Activated CD4-positive, alpha-beta T cell treated with anti-CD3 and anti-CD28 coated beads for 36 hours (primary cell): ENCODE measurements around the gene FOXJ3. TPM values are rescaled to one million over a fixed set of nuclear protein-coding genes. Genes with fewer than 3 reads are reported as not detected.

ENCODE experiments used
- ATAC-seq: fragments of 200-7000 bp; cut with Tn5 transposase; one replicate; pipeline ENCODE4 v1.10.0; 2021; ENCODE audit warnings: mild to moderate bottlenecking, moderate library complexity
- CTCF ChIA-PET: fragments of 350-600 bp; sonication (Branson Sonifier 250); formaldehyde crosslinking; loops from one replicate; lab custom pipeline; 2021; ENCODE audit warnings: antibody characterized with exemption; lab: Charles Lee
- POLR2A ChIA-PET: fragments of 350-600 bp; sonication (Branson Sonifier 250); formaldehyde crosslinking; loops from one replicate; lab custom pipeline; 2021; ENCODE audit warnings: antibody characterized with exemption, inconsistent platforms; lab: Charles Lee
- DNase-seq: peaks from one replicate; pipeline ENCODE4 v3.0.0-alpha.2; 2020
- H3K27ac Mint-ChIP-seq: one replicate; pipeline ENCODE4 v1.8.0; 2021; ENCODE audit warnings: mixed read lengths
- H3K27me3 Mint-ChIP-seq: one replicate; pipeline ENCODE4 v1.8.0; 2021; ENCODE audit warnings: mixed read lengths
- H3K36me3 Mint-ChIP-seq: one replicate; pipeline ENCODE4 v1.8.0; 2021; ENCODE audit warnings: low read depth, mixed read lengths
- H3K4me1 Mint-ChIP-seq: one replicate; pipeline ENCODE4 v1.8.0; 2021; ENCODE audit warnings: mixed read lengths
- H3K4me3 Mint-ChIP-seq: one replicate; pipeline ENCODE4 v1.8.0; 2021; ENCODE audit warnings: mild to moderate bottlenecking, moderate library complexity, mixed read lengths
- H3K9me3 Mint-ChIP-seq: one replicate; pipeline ENCODE4 v1.8.0; 2021; ENCODE audit warnings: low read depth, mixed read lengths
- intact Hi-C, 2 experiments: fragments of 100-400 bp; cut with DNase I in 1 of 2; cut with micrococcal nuclease in 1 of 2; formaldehyde crosslinking; loops; one replicate each; pipeline versions ENCODE4 v1.14.2 to v1.15.1; 2022 to 2024; cut with DNase I, micrococcal nuclease
- total RNA-seq, 2 experiments: library from RNA; stranded (reverse); gene quantifications; one replicate each; pipeline ENCODE4 v1.2.3, GENCODE V29; 2021

FOXJ3 gene
- total RNA-seq, 2 experiments from 2014 or later, result 44.1 to 54.0 TPM

GRCh38 chr1:42128499-42128898 is 206.5 kb downstream of the FOXJ3 start:
- H3K4me1 Mint-ChIP-seq, result no peaks in the 10 kb centered on the region
- no peak overlapping the region for H3K27ac Mint-ChIP-seq
- POLR2A ChIA-PET, result interaction anchor here (0.7 kb wide), 1 partner anchor 11 kb away, joined by 3 read pairs; no protein-coding TSS in a partner anchor
- H3K9me3 Mint-ChIP-seq, result no peaks in the 10 kb centered on the region
- ATAC-seq (no peak), DNase-seq (no peak)
- no peaks in the 10 kb centered on the region for H3K36me3 Mint-ChIP-seq
- CTCF ChIA-PET, result no interaction called here
- no peak overlapping the region for H3K4me3 Mint-ChIP-seq
- peaks cover 6% of the 10 kb centered on the region for H3K27me3 Mint-ChIP-seq
- intact Hi-C loops, result no loop called here

- DNase-seq (no peak), ATAC-seq (no peak)
- no peaks in the 10 kb centered on the region for H3K9me3 Mint-ChIP-seq
- no peaks in the 10 kb centered on the region for H3K4me1 Mint-ChIP-seq
- H3K27me3 Mint-ChIP-seq, result peaks cover 6% of the 10 kb centered on the region
- ChIA-PET CTCF (no interaction called here), POLR2A (interaction anchor here (0.7 kb wide), 1 partner anchor 10 kb away, joined by 3 read pairs; no protein-coding TSS in a partner anchor)
- H3K36me3 Mint-ChIP-seq, result no peaks in the 10 kb centered on the region
- intact Hi-C loops, result no loop called here
- H3K27ac Mint-ChIP-seq, result no peak overlapping the region
- no peak overlapping the region for H3K4me3 Mint-ChIP-seq
Observed at GRCh38 chr1:42127767-42128166, 207.3 kb downstream of the FOXJ3 start.

Other genes starting within 250 kb of the FOXJ3 start
- not detected for gene GUCA2B, start 181.8 kb downstream of the FOXJ3 start, total RNA-seq
- not detected for gene GUCA2A, start 170.5 kb downstream of the FOXJ3 start, total RNA-seq
- gene RIMKLA, start 45.6 kb upstream of the FOXJ3 start, total RNA-seq, result 1 to 10 TPM; 6.7 to 8.9 TPM
- 1 to 10 TPM in 1 of 2 experiments, under 1 TPM in 1; 0.64 to 1.6 TPM for gene ZMYND12, start 120.8 kb upstream of the FOXJ3 start, total RNA-seq
- gene PPCS, start 121.3 kb upstream of the FOXJ3 start, total RNA-seq, result 10 to 100 TPM; 47.3 to 47.6 TPM
- 1 to 10 TPM; 1.3 to 2.3 TPM for gene CCDC30, start 128.1 kb upstream of the FOXJ3 start, total RNA-seq